ENCODE data around the gene ZNF221. TPM values are rescaled to one million over a fixed set of nuclear protein-coding genes. Genes with fewer than 3 reads are reported as not detected.

Gene ZNF221
- total and polyA plus RNA-seq, 9 of the 15 experiments (the other 6 are each of a cell fraction or from before 2014, with no cell fraction given): 0.32 to 1.4 (median 0.45) TPM

DNA sequence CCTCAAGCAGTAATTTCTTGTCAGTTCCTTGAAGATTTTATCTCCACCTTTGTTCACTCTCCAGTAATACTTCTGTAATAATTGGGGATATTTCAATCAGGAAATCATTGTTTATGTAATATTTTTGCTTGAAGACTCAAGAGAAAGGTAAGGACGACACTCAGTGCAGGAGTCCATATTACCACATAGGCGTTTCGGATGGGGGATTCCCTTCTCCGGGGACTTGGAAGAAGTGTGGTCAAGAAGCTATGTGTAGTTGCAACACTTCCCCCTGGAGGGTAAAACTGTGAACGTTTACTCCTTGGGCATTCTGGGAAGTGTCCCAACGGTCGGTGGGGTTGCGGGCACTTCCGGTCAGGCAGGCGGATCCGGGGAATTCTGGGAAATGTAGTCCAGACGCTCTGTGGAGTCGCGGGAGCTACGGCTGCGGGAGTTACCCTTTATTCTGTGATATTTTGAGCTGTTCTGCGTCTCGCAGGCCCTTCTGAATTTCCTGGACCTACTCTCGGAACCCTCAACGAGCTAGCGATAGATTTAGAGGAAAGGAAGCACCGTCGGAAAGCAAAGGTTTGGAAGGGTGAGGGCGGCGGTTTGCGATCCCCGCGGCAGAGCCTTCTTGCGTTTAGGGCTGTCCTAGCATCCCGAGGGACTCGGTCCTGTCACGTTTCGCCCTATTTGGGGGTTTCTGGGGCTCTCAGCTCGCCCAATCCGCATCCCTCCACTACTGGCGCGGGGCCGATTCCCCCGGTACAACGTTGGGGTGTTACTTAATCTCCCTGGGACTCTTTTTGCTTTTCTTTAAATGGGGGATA, at the start of gene ZNF221 (continued):
- TF ChIP-seq, protein P1, sequence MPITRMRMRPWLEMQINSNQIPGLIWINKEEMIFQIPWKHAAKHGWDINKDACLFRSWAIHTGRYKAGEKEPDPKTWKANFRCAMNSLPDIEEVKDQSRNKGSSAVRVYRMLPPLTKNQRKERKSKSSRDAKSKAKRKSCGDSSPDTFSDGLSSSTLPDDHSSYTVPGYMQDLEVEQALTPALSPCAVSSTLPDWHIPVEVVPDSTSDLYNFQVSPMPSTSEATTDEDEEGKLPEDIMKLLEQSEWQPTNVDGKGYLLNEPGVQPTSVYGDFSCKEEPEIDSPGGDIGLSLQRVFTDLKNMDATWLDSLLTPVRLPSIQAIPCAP (CRISPR knock-in tag; IDR thresholded peaks at IDR 0.05; ENCODE audit: borderline replicate concordance): no peak
- TF ChIP-seq, protein P2, sequence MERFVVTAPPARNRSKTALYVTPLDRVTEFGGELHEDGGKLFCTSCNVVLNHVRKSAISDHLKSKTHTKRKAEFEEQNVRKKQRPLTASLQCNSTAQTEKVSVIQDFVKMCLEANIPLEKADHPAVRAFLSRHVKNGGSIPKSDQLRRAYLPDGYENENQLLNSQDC (CRISPR knock-in tag; IDR thresholded peaks at IDR 0.05): no peak
- TF ChIP-seq NR4A1 (CRISPR knock-in tag; IDR thresholded peaks at IDR 0.05) (no peak), NR4A1 (tag; IDR thresholded peaks at IDR 0.05) (no peak), ZNF175 (CRISPR knock-in tag; IDR thresholded peaks at IDR 0.05; ENCODE audit: low read depth) (no peak; the same call in 1 of the 2 replicates), ZNF165 (CRISPR knock-in tag; IDR thresholded peaks at IDR 0.05; ENCODE audit: borderline replicate concordance) (no peak), FOXJ3 (CRISPR knock-in tag; IDR thresholded peaks at IDR 0.05) (no peak), POLR2AphosphoS5 (IDR thresholded peaks at IDR 0.05; ENCODE audit: control insufficient read depth, insufficient read depth, low read depth, low read length) (0 out of 2 replicates have a peak, but pooled peaks have one; percentile 23), NFYB (IDR thresholded peaks at IDR 0.05; ENCODE audit: extremely low read depth, insufficient read length) (no peak), ZFP30 (CRISPR knock-in tag; IDR thresholded peaks at IDR 0.05; ENCODE audit: borderline replicate concordance) (no peak), CBX1 (IDR thresholded peaks at IDR 0.05; ENCODE audit: low read depth) (peak; percentile 97), SUPT5H (IDR thresholded peaks at IDR 0.05) (0 out of 2 replicates have a peak, but pooled peaks have one; percentile 22), ZNF586 (CRISPR knock-in tag; conservative IDR thresholded peaks at IDR 0.05) (no peak)
- TF ChIP-seq, protein P3, sequence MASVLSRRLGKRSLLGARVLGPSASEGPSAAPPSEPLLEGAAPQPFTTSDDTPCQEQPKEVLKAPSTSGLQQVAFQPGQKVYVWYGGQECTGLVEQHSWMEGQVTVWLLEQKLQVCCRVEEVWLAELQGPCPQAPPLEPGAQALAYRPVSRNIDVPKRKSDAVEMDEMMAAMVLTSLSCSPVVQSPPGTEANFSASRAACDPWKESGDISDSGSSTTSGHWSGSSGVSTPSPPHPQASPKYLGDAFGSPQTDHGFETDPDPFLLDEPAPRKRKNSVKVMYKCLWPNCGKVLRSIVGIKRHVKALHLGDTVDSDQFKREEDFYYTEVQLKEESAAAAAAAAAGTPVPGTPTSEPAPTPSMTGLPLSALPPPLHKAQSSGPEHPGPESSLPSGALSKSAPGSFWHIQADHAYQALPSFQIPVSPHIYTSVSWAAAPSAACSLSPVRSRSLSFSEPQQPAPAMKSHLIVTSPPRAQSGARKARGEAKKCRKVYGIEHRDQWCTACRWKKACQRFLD (CRISPR knock-in tag; IDR thresholded peaks at IDR 0.05): 0 out of 2 replicates have a peak, but pooled peaks have one; percentile 32
- TF ChIP-seq, protein P4, sequence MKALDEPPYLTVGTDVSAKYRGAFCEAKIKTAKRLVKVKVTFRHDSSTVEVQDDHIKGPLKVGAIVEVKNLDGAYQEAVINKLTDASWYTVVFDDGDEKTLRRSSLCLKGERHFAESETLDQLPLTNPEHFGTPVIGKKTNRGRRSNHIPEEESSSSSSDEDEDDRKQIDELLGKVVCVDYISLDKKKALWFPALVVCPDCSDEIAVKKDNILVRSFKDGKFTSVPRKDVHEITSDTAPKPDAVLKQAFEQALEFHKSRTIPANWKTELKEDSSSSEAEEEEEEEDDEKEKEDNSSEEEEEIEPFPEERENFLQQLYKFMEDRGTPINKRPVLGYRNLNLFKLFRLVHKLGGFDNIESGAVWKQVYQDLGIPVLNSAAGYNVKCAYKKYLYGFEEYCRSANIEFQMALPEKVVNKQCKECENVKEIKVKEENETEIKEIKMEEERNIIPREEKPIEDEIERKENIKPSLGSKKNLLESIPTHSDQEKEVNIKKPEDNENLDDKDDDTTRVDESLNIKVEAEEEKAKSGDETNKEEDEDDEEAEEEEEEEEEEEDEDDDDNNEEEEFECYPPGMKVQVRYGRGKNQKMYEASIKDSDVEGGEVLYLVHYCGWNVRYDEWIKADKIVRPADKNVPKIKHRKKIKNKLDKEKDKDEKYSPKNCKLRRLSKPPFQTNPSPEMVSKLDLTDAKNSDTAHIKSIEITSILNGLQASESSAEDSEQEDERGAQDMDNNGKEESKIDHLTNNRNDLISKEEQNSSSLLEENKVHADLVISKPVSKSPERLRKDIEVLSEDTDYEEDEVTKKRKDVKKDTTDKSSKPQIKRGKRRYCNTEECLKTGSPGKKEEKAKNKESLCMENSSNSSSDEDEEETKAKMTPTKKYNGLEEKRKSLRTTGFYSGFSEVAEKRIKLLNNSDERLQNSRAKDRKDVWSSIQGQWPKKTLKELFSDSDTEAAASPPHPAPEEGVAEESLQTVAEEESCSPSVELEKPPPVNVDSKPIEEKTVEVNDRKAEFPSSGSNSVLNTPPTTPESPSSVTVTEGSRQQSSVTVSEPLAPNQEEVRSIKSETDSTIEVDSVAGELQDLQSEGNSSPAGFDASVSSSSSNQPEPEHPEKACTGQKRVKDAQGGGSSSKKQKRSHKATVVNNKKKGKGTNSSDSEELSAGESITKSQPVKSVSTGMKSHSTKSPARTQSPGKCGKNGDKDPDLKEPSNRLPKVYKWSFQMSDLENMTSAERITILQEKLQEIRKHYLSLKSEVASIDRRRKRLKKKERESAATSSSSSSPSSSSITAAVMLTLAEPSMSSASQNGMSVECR (CRISPR knock-in tag; IDR thresholded peaks at IDR 0.05): no peak
- TF ChIP-seq, protein P5, sequence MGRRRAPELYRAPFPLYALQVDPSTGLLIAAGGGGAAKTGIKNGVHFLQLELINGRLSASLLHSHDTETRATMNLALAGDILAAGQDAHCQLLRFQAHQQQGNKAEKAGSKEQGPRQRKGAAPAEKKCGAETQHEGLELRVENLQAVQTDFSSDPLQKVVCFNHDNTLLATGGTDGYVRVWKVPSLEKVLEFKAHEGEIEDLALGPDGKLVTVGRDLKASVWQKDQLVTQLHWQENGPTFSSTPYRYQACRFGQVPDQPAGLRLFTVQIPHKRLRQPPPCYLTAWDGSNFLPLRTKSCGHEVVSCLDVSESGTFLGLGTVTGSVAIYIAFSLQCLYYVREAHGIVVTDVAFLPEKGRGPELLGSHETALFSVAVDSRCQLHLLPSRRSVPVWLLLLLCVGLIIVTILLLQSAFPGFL (CRISPR knock-in tag; IDR thresholded peaks at IDR 0.05): no peak
